SU-DHL-6 (cell line): Measurements from ENCODE around the gene DMBT1.

Experiments used
- H2AFZ ChIP-seq: fragments of 200-600 bp; sonication (generic); 2 replicates; pipeline ENCODE4 v1.6.1; 2014; ENCODE audit warnings: low read depth, mild to moderate bottlenecking, moderate library complexity, mixed read lengths, antibody characterized with exemption, low read length; ENCODE audit not compliant: severe bottlenecking
- H3F3A ChIP-seq: fragments of 200-600 bp; shearing (Covaris generic); 2 replicates; pipeline ENCODE4 v1.6.0; 2016; ENCODE audit warnings: antibody characterized with exemption, mild to moderate bottlenecking; ENCODE audit not compliant: insufficient read depth
- H3K27ac ChIP-seq: fragments of 200-600 bp; sonication (generic); 2 replicates; pipeline ENCODE4 v1.5.1; 2016; ENCODE audit warnings: low read depth, mild to moderate bottlenecking, low read length, moderate library complexity, mixed read lengths
- H3K27me3 ChIP-seq: fragments of 200-600 bp; sonication (generic), shearing (Covaris generic); 2 replicates; pipeline ENCODE4 v1.6.0; 2014; ENCODE audit warnings: mild to moderate bottlenecking, low read length
- H3K36me3 ChIP-seq: fragments of 200-600 bp; sonication (generic); 2 replicates; pipeline ENCODE4 v1.6.1; 2014; ENCODE audit warnings: mild to moderate bottlenecking, low read length, mixed read lengths
- H3K4me2 ChIP-seq: fragments of 300-600, 200-600 bp; shearing (Covaris generic), sonication (generic); 2 replicates; pipeline ENCODE4 v1.6.0; 2014; ENCODE audit warnings: low read length, low read depth, mild to moderate bottlenecking; ENCODE audit not compliant: poor library complexity, severe bottlenecking
- H3K4me3 ChIP-seq: fragments of 200-600 bp; sonication (generic); 2 replicates; pipeline ENCODE4 v1.5.1; 2014; ENCODE audit warnings: antibody characterized with exemption, low read length, mild to moderate bottlenecking, mixed read lengths; ENCODE audit not compliant: insufficient read depth, poor library complexity, severe bottlenecking
- H3K79me2 ChIP-seq: fragments of 200-600 bp; sonication (generic); 2 replicates; pipeline ENCODE4 v1.6.1; 2014; ENCODE audit warnings: mild to moderate bottlenecking, low read length, moderate library complexity; ENCODE audit not compliant: insufficient read depth
- H3K9ac ChIP-seq: fragments of 200-600 bp; sonication (generic); 2 replicates; pipeline ENCODE4 v1.7.0; 2014; ENCODE audit warnings: mild to moderate bottlenecking, low read length
- H3K9me2 ChIP-seq: fragments of 200-600 bp; sonication (generic); replicated peaks from 2 replicates; pipeline ENCODE4 v1.6.1; 2014; ENCODE audit warnings: low read length; ENCODE audit not compliant: insufficient read depth
- H3K9me3 ChIP-seq: fragments of 200-600 bp; sonication (generic); 2 replicates; pipeline ENCODE4 v1.6.1; 2014; ENCODE audit warnings: low read length, mixed read lengths; ENCODE audit not compliant: insufficient read depth
- H4K20me1 ChIP-seq: fragments of 200-600 bp; sonication (generic); 2 replicates; pipeline ENCODE4 v1.6.1; 2014; ENCODE audit warnings: low read depth, mild to moderate bottlenecking, antibody characterized with exemption, low read length, moderate library complexity, mixed read lengths
- EZH2phosphoT487 ChIP-seq: fragments of 200-600 bp; sonication (generic), shearing (Covaris generic); conservative IDR thresholded peaks from 2 replicates; pipeline ENCODE4 v1.6.1; 2018; ENCODE audit warnings: mild to moderate bottlenecking, antibody characterized with exemption, low read length, moderate library complexity, mixed read lengths
- TF ChIP-seq, protein P1 (sequence below): fragments of 200-600 bp; sonication (generic); IDR thresholded peaks from one replicate; pipeline ENCODE4 v1.5.1; 2017; ENCODE audit warnings: antibody characterized with exemption, mild to moderate bottlenecking, low read length, moderate library complexity; ENCODE audit not compliant: insufficient read depth, poor library complexity, severe bottlenecking

Gene DMBT1

DNA sequence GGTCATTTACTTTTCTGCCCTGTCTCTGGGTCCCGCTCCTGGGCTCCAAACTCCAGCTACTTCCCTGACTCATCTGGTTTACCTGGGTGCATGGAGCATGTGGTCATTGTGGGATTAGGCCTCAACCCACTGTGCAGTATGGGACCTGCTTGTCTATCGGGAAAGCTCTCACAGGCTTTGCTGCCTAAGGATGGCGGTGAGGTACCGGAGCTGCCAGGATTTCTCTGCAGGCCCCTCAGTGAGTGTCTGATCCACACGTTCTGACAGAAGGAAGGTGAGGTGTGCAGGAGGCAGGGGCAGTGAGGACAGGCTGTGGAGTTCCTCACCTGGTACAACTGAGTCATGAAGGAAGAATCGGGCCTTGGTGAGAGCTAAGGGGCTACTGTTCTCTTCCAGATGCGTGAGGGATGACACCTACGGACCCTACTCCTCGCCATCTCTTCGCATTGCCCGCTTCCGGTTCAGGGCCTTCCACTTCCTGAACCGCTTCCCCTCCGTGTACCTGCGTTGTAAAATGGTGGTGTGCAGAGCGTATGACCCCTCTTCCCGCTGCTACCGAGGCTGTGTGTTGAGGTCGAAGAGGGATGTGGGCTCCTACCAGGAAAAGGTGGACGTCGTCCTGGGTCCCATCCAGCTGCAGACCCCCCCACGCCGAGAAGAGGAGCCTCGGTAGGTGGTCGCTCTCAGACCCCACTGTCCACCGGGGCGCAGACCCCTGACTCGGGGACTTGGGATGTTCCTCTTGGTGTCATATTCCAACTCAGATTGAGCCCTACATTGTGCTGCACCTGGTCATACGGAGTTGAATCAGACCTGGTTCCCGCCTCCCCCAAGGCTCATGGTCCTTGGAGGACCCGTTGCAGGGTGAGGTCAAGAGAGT, 82.4 kb downstream of the DMBT1 start:
- Histone ChIP-seq H3K79me2 (no peaks in the 10 kb centered on the region), H3K36me3 (no peaks in the 10 kb centered on the region), H3K27ac (no peak overlapping the region), H3K4me2 (no peak overlapping the region), H4K20me1 (no peaks in the 10 kb centered on the region), H3K9ac (no peak overlapping the region), H3K9me2 (no peaks in the 10 kb centered on the region), H2AFZ (no peak overlapping the region), H3K4me3 (no peak overlapping the region), H3F3A (no peaks in the 10 kb centered on the region), H3K9me3 (no peaks in the 10 kb centered on the region), H3K27me3 (no peaks in the 10 kb centered on the region)
- TF ChIP-seq, protein P1, sequence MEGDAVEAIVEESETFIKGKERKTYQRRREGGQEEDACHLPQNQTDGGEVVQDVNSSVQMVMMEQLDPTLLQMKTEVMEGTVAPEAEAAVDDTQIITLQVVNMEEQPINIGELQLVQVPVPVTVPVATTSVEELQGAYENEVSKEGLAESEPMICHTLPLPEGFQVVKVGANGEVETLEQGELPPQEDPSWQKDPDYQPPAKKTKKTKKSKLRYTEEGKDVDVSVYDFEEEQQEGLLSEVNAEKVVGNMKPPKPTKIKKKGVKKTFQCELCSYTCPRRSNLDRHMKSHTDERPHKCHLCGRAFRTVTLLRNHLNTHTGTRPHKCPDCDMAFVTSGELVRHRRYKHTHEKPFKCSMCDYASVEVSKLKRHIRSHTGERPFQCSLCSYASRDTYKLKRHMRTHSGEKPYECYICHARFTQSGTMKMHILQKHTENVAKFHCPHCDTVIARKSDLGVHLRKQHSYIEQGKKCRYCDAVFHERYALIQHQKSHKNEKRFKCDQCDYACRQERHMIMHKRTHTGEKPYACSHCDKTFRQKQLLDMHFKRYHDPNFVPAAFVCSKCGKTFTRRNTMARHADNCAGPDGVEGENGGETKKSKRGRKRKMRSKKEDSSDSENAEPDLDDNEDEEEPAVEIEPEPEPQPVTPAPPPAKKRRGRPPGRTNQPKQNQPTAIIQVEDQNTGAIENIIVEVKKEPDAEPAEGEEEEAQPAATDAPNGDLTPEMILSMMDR: no peak
- TF ChIP-seq EZH2phosphoT487: no peak

DNA sequence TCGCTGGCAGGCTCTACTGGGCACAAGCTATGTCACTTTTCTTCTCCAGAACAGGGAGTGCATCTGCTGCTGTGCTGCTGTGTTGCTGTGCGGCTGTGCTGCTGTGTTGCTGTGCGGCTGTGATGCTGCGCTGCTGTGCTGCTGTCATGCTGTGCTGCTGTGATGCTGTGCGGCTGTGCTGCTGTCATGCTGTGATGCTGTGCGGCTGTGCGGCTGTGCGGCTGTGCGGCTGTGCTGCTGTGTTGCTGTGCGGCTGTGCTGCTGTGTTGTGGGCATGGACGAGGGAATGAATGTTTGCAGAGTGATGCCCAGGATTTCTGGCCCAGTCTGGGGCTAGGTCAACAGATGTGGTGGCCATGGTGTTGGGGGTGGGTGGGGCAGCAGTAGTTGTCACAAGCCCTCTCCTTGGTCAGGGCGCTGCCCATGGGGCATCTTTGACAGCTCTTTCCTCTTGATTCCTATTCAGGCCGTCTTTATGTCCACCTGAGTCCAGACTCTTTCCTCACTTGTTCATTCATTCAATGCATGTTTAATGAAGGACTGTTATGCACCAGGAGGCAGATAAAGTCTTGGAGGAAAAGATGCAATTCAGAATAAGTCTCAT, 83.5 kb downstream of the DMBT1 start:
- no peaks in the 10 kb centered on the region for H3K36me3 ChIP-seq
- H3K9me3 ChIP-seq: no peaks in the 10 kb centered on the region
- no peak overlapping the region for H3K27ac ChIP-seq
- H2AFZ ChIP-seq: no peak overlapping the region
- no peaks in the 10 kb centered on the region for H3K79me2 ChIP-seq
- H3K27me3 ChIP-seq: no peaks in the 10 kb centered on the region
- H3K4me3 ChIP-seq: no peak overlapping the region
- H3F3A ChIP-seq: no peaks in the 10 kb centered on the region
- no peaks in the 10 kb centered on the region for H4K20me1 ChIP-seq
- H3K9ac ChIP-seq: no peak overlapping the region
- no peak for TF ChIP-seq EZH2phosphoT487
- TF ChIP-seq, protein P1: no peak
- H3K4me2 ChIP-seq: no peak overlapping the region
- no peaks in the 10 kb centered on the region for H3K9me2 ChIP-seq

DNA sequence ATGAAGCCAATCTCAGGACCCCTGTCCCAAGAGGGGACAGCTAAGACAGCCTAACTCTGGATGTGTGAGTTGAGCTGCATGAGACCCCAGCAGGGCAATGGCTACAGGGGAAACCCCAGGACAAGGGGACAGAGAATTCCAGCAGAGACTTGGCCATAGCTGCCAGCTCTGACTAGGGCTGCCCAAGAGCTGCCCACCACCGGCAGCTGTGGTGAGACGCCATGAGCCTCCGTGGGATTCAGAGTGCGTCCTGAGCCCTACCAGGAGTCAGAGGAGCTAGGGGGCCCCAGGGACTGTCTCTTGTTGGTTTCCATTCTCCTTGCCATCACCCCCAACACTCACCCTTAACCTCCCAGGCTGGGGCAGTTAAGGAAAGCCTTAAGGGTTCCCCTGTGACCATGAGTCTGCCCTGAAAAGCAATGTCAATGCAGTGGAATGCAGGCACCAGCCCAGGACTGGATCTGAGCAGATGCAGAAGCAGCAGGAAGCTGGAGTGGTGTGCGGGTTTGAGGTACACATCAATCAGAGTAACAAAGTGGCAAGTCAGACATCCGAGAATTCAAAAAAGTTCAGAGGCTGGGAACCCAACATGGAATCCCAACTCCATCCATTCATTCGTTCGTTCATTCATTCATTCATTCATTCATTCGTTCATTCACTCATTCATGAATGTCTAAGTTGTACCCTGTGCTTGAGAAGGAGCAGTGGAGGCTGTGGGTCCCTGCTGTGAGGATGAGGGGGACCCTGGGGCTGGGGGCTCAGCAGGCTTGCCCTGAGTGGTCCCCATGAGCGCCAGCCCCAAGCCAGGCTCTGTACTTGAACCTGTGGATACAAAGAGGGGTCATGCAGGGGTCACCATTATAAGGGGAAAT, 86.2 kb downstream of the DMBT1 start:
- H2AFZ ChIP-seq: no peak overlapping the region
- no peaks in the 10 kb centered on the region for H3K79me2 ChIP-seq
- TF ChIP-seq, protein P1: no peak
- TF ChIP-seq EZH2phosphoT487: no peak
- no peaks in the 10 kb centered on the region for H3K9me2 ChIP-seq
- no peaks in the 10 kb centered on the region for H3K27me3 ChIP-seq
- no peaks in the 10 kb centered on the region for H4K20me1 ChIP-seq
- H3F3A ChIP-seq: no peaks in the 10 kb centered on the region
- H3K9me3 ChIP-seq: no peaks in the 10 kb centered on the region
- H3K9ac ChIP-seq: no peak overlapping the region
- H3K27ac ChIP-seq: no peak overlapping the region
- H3K36me3 ChIP-seq: no peaks in the 10 kb centered on the region
- H3K4me2 ChIP-seq: no peak overlapping the region
- no peak overlapping the region for H3K4me3 ChIP-seq
